ENCODE data around the gene RSAD2.
"Not testable (repeated sequence)": the region's sequence is repeated elsewhere in the genome, so short reads cannot be mapped to it uniquely, and the experiment has no call there.

The RSAD2 gene

DNA sequence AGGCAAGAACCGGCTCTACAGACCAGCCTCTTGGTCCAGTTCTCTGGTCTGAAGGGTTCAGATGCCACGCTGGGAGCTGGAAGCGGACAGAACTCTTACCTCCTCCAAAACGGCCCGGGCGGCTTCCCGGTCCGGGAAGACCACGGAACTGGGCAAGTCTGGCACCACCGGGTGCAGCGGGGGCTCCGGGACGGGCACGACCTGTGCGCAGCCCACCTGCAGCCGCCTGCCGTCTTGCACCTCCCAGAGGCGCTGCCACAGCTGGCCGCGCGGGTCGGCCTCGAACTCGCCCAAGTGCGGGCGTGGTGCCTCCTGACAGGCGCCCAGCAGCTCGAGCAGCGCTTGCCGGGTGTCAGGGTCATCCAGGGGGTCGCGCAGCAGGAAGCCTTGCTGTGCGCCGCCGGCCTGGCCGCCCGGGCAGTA is 12.6 kb upstream of the RSAD2 start:
- DNase-seq = no peak

- DNase-seq = peak; percentile 71
Observed at GRCh38 chr2:6865346-6866274, 12.0 kb upstream of the RSAD2 start, which contains the start of gene CMPK2. TSS of gene CMPK2 (minus strand) at chr2:6865907. CDS start at chr2:6865696, 211 bp downstream.

DNA sequence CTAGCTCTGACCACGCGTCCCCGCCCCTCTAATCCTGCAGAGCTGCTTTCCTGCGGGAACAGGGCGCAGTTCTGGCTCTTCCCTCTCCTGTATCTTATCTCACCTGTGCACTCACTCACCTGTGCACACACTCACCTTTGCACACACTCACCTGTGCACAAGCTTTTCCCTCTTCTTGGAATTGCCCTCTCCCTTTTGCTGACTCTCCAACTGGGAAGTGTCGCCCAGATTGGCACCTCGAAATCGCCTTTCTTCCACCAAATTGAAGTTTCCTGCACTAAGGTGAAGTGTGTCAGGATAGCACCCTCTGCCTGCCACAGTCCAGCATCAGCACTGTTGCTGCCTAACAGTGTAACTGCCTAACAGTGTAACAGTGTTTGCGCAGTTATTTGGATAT is 11.3 kb upstream of the RSAD2 start:
- peak; percentile 17 for DNase-seq

- no peak for DNase-seq
Observed at GRCh38 chr2:6866982-6867381, 10.6 kb upstream of the RSAD2 start.

GRCh38 chr2:6872394-6872793 is 5.2 kb upstream of the RSAD2 start:
- no peak for DNase-seq

DNA sequence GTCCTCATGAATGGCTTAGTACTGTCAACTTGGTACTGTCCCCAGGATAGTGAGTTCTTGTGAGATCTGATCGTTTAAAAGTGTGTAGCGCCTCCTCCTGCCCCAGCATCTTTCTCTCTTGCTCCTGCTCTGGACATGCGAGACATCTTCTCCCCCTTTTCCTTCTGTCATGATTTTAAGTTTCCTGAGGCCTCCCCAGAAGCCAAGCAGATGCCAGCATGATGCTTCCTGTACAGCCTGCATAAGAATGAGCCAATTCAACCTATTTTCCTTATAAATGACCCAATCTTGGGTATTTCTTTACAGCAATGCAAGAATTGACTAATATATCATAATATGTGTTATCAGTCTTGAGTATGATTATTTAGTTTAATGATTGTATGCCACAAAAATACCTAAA is 3.5 kb upstream of the RSAD2 start:
- no peak for DNase-seq

GRCh38 chr2:6876309-6876708 is 1.3 kb upstream of the RSAD2 start:
- DNase-seq = no peak

- DNase-seq = no peak
Observed at GRCh38 chr2:6878549-6878948, 972 bp downstream of the RSAD2 start.

DNA sequence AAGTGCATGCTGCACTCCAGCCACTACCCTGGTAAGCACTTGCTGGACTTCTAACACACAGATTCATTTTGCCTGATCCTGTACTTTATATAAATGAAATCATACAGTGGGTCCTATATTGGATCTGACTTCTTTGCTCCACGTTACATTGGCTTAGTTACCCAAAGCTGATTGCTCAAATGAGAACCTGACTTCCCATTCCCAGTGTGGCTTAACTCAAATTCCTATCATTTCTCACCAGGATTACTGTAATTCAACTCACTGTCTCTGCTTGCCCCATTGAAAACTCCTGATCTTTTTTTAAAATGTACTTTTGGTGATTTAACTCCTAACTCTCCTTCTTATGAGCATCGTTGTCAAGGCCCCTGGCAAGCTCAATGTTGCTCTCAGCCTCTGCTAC is 1.4 kb downstream of the RSAD2 start:
- no peak for DNase-seq

GRCh38 chr2:6880200-6880733 is 2.7 kb downstream of the RSAD2 start:
- no peak for DNase-seq

GRCh38 chr2:6881046-6881445 is 3.5 kb downstream of the RSAD2 start:
- DNase-seq = no peak

- no peak for DNase-seq
Observed at GRCh38 chr2:6881516-6881915, 3.9 kb downstream of the RSAD2 start.

GRCh38 chr2:6883448-6884122 is 6.0 kb downstream of the RSAD2 start:
- no peak for DNase-seq

DNA sequence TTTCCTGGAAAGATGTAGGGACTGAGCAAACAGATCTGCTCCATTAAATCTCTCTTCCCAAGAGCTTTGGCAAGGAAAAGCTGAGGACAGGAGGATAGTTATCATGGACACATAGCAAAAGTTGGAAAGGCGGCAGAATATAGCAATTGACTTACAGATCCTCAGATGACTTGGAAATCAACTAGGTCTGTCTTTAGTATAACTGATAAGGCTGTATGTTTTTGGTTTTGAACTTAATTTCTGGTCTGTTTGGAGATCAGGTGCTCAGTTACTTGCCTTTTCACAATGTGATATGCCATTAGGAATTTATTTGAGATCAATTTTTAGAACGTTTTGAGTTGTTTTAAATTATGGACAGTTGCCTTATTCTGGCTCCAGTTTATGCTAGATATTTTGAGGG is 8.0 kb downstream of the RSAD2 start:
- no peak for DNase-seq

- DNase-seq = no peak
Observed at GRCh38 chr2:6885968-6886367, 8.4 kb downstream of the RSAD2 start.

- DNase-seq = no peak
Observed at GRCh38 chr2:6887751-6888192, 10.2 kb downstream of the RSAD2 start.

DNA sequence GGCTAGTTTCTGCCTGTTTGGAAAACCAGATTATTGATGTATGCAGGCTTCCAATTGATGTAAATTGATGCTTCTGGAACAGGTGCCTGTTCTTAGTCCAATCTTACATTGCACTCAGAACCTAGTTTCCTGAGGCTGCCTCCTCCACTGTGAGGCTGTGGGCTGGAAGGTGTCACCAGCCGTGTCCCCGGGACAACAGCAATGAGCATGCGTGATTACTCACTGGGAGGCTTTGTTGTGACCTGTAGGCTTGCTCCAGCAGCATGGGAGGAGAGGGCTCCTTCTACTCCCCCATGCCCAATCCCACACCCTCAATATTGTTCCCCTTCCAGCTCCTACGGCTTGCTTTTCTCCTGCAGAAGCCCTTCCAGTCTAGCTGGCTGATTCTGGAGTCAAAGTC is 11.1 kb downstream of the RSAD2 start:
- DNase-seq = no peak

DNA sequence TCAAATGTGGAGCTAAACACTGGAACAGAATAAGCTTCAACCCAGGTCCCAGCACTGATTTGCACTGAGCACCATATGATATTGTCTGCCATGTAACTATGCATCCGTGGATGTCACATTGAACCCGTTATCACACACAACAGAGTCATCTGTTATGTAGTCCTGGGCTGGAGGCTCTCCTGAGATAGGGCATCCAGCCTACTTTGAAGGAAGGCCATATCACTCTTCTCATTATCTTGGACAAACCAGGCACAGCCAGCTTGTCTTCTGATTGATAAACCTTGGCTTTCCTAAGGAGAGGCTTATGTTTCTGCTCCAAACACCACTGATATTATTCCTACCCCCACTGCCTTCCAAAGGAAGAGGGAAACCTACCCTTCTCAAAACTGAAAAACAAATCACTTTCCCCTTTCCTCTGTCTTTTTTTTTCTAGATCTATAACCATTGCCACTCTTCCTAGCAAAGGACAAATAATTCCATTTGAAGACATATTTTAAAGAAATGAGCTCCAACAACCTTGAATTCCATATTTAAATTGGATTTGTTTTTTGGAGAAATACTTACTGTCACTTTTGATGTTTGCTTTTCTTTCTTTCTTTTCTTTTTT is 16.4 kb downstream of the RSAD2 start:
- DNase-seq = no peak

DNA sequence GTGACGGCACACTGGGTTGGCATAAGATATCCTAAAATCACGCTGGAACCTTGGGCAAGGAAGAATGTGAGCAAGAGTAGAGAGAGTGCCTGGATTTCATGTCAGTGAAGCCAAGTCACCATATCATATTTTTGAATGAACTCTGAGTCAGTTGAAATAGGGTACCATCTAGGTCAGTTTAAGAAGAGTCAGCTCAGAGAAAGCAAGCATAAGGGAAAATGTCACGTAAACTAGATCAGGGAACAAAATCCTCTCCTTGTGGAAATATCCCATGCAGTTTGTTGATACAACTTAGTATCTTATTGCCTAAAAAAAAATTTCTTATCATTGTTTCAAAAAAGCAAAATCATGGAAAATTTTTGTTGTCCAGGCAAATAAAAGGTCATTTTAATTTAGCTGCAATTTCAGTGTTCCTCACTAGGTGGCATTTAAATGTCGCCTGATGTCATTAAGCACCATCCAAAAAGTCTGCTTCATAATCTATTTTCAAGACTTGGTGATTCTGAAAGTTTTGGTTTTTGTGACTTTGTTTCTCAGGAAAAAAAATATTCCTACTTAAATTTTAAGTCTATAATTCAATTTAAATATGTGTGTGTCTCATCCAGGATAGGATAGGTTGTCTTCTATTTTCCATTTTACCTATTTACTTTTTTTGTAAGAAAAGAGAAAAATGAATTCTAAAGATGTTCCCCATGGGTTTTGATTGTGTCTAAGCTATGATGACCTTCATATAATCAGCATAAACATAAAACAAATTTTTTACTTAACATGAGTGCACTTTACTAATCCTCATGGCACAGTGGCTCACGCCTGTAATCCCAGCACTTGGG is 19.6 kb downstream of the RSAD2 start:
- no peak for DNase-seq

DNA sequence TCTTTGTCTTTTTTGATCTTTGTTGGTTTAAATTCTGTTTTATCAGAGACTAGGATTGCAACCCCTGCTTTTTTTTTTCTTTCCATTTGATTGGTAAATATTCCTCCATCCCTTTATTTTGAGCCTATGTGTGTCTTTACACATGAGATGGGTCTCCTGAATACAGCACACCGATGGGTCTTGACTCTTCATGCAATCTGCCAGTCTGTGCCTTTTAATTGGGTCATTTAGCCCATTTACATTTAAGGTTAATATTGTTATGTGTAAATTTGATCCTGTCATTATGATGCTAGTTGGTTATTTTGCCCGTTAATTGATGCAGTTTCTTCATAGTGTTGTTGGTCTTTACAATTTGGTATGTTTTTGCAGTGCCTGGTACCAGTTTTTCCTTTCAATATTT is 25.0 kb downstream of the RSAD2 start:
- not testable (repeated sequence) for DNase-seq

DNA sequence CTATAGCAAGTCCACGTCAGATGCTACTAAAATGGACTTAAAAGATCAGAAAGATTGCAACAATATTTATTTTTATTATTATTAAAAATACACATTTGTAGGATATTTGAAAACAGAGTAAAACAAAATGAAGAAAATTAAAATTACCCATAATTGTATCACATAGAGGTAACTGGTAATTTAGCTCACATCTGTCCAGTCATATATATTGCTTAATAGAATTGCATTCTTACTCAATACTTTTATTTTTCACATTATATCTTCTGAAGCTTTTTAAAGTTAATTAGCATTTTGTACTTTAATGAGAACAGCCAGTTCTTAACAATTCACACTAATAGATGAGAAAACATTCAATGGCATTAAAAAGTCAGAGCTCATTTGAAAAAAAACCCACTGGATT is 28.1 kb downstream of the RSAD2 start:
- no peak for DNase-seq

DNA sequence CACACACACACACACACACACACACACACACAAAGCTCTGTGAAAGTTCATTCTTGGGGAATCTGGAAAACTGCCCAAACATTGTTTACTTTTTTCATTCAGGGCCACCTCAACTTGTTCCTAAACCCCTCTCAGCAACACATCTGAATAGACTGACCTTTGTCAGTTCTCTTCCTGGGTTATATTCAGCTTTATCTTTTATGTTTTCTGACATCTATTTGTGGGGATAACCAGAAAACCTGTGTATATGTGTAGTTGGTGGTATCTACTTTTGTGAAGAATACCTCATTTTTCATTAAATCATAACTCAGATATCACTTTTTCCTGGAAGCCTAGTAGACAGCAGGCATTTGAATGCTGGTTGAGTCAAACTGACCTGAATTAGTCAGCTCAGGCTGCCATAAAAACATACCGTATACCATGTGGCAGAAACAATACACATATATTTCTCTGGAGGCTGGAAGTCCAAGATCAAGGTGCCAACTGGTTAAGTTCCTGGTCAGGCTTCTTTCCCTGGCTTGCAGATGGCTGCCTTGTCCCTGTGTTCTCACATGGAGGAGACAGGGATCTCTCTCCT is 28.7 kb downstream of the RSAD2 start:
- no peak for DNase-seq
